Heart left ventricle (tissue), 13 donors: ENCODE data around the gene RPS6KA5.

ENCODE experiments used
- CTCF ChIP-seq, 12 donors: fragments of 200-600 bp; sonication (generic) in 4 of 12; IDR thresholded peaks; one replicate each; pipeline versions ENCODE4 v1.5.0 to v1.8.0; 2018 to 2022; ENCODE audit warnings: antibody characterized with exemption in 12 of 12, mild to moderate bottlenecking in 5 of 12
- POLR2A ChIP-seq, 2 donors: fragments of 450-650 bp; IDR thresholded peaks; one replicate each; pipeline ENCODE4 v1.6.1; 2017; ENCODE audit warnings: antibody characterized with exemption in 2 of 2, mild to moderate bottlenecking in 2 of 2, moderate library complexity in 2 of 2
- donor health status: ischemic (EF 13 %, LVEDD 7.1; RV severe dilation, severe dysfunction).
- donor health status: DM: no; HTN: yes; CAD: no.
- donor health status: DM: no; HTN: no; CAD: no.
- donor health status: ischemic (EF 25% LVEDD 6.9; RV normal size, moderate dysfunction).
- donor health status: ischemic (EF 25% LVEDD 5.7; RV mildly dilated, moderate dysfunction).
- donor health status: ischemic (EF 35%, LVEDD 5.7; RV mildly dilated, moderate dysfunction).
- donor health status: nonischemic (EF 11% LVEDD 7.7; RV severe dilation, severe dysfunction).
- donor health status: DM: yes; HTN: yes; CAD: no.
- donor health status: PGD.
- donor health status: ischemic (EF 29% LVEDD 5.4; RV normal size, mild dysfunction).
- donor health status: nonischemic (EF 23%, LVEDD 6.1; RV moderate dilation, normal function).

- TF ChIP-seq CTCF (IDR thresholded peaks at IDR 0.05) (no peak), POLR2A (IDR thresholded peaks at IDR 0.05) (no peak)
Measured at GRCh38 chr14:90976101-90976500, 84.3 kb downstream of the RPS6KA5 start.
